Islet precursor cell (in vitro differentiated cells): ENCODE measurements around the gene SMIM13.

ENCODE experiments used
- DNase-seq: peaks from one replicate; pipeline ENCODE4 v3.0.0-alpha.2; 2018

SMIM13 gene

GRCh38 chr6:11093626-11094410, at the start of gene SMIM13:
Gene SMIM13, plus strand, starts transcription at chr6:11093834. Its CDS starts 480 bp downstream, at chr6:11094314.
- peak; percentile 99 for DNase-seq

DNA sequence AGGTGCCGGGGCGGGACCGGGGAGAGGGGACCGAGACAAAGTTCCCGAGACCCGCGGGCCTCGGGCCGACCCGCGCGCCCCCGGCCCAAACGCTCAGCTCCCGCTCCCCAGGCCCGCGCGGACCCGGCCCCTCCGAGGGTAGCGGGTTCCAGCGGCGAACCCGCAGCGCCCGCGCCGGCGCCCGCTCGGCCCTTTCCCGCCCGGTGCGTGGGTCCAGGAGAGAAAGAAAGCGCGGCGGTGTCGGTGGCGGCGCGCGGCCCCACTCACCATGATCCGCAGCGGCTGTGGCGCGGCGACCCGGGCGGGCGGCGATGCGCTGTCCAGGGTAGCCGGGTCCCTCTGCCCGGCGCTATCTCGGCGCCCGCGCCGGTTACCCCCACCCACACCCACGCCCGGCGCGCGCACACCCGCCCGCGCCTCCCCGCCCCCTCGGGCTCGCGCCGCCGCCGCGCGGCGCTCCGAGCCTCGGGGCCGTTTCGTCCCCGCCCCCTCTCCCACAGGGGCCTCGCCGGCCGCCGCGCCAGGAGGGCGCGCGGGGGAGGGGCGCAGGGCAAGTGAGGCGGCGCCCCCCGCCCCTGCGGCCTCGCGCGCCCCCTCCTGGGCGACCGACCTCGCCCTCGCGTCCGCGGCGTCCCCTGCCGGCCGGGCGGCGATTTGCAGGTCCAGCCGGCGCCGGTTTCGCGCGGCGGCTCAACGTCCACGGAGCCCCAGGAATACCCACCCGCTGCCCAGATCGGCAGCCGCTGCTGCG, 49.5 kb upstream of the SMIM13 start, which contains the start of gene ELOVL2:
ELOVL2 (minus strand) TSS at position 345 of the 751 bp plus-strand sequence; CDS start at position 270, 75 bp downstream.
- peak; percentile 77 for DNase-seq

- DNase-seq, result no peak
Measured at GRCh38 chr6:11044712-11045167, 48.9 kb upstream of the SMIM13 start.

DNA sequence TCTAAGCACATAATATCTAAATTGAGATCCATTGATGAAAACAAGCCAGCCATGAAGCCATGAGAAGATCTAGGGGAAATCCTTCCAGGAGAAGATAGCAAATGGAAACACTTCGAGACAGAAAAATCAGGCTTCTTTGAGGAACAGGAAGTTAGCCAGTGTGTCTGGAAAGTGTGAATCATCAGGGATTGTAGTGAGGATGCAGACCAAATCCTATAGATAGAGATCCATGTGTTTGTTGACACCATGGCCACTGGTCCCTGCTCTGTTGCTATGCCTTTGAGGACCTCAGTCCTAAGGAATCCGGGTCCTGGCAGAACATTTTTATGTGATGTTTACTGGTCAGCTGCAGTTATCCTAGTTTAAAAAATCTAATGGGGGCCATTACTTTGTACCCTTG, 42.9 kb upstream of the SMIM13 start:
- peak; percentile 82 for DNase-seq

GRCh38 chr6:11053307-11053706, 40.3 kb upstream of the SMIM13 start:
- no peak for DNase-seq

DNA sequence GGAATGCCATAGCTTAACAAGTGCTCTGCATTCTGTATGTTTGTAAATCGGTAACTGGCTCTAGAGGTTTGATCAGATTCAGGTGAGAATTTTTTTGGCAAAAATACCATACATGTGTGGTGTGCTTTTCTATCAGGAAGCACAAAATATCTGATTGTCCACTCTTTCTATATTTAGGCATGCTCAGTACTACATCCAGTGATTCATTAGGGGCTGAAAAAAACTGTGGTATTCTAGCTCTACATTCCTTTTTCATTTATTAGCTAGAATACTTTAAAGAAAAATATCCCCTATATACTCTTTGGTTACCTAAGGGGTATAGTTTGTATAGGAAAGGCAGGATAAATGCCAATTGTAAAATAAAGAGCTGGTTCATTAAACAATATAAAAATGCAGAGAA, 38.9 kb upstream of the SMIM13 start:
- DNase-seq, result no peak

- no peak for DNase-seq
Measured at GRCh38 chr6:11055127-11055627, 38.5 kb upstream of the SMIM13 start.

- no peak for DNase-seq
Measured at GRCh38 chr6:11056871-11057270, 36.8 kb upstream of the SMIM13 start.

GRCh38 chr6:11058406-11058805, 35.2 kb upstream of the SMIM13 start:
- DNase-seq, result no peak

DNA sequence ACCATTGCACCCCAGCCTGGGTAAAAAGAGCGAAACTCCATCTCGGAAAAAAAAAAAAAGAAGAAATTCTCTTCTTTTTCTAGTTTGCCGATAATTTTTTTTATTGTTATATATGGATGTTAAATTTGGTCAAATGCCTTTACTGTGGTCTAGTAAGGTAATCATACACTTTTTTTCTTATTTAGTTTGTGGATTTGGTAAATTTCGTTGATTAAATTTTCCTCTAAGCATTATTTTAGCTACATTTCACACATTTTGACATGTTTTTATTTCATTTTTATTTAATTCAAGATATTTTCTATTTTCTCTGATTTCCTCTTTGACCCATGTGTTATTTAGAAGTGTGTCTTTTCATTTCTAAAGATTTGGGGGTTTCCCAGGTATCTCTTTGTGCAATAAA, 31.6 kb upstream of the SMIM13 start:
- no peak for DNase-seq

DNA sequence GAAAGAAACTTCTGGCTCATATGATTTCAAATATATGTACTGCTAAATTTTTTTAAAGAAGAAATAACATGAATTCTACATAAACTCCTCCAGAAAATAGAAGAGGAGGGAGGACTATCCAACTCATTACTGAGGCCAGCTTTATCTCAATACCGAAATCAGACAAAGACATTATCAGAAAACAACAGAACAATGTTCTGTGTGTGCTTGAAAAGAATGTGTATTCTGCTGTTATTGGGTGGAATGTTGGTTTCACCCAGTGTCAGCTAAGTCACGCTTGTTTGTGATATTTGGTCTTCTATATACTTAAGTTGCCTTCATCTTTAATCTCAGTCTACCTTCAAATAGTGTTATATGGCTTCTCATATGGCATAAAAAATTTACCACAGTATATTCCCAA, 30.9 kb upstream of the SMIM13 start:
- DNase-seq, result no peak

DNA sequence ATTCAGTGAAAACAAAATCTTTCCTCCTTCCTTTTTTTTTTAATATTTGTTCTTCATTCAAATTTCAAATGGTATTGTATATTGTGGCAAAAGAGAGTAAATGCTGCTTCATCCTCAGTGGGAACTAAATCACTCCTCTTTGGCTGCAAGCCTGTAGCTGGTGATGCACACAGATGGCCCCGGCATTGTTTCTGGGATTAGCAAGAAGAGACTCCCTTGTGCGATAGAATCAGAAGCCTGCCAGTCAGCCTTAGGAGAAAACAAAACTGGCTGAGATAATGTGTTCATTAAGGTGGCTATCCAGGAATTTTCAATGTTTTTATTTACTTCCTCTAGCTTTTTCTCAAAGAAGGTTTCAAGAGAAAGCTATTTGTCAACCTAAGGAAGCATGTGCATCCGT, 28.8 kb upstream of the SMIM13 start:
- DNase-seq, result no peak

DNA sequence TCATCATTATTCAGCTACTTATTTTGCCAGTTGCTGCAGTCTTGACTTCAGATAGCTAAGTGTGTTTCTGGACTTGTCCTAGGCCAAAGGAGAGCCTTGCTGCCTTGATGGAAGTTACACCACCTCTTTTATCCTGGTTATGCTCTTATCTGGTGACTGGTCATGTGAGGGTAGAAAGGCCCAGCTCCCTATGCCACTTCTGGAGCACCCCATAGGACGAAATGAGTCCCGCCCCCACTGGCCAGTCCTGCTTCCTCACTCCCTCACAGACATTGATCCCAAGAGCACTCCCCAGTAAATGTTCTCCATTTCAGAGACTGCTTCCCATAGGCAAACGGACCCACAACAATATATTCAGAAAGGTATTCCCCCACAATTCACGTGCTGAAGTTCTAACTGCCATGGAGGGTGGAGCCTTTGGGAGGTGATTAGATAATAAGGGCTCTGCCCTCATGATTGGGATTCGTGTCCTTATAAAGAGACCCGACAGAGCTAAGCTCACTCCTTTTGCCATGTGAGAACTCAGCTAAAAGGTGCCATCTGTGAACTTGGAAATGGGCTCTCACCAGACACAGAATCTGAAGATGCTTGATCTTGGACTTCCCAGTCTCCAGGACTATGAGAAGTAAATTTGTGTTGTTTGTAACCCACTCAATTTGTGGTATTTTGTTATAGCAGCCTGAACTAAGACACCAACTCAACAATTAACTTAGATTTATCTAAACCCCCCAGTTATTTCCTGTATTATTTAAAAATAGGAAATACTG, 28.0 kb upstream of the SMIM13 start:
- DNase-seq, result no peak

DNA sequence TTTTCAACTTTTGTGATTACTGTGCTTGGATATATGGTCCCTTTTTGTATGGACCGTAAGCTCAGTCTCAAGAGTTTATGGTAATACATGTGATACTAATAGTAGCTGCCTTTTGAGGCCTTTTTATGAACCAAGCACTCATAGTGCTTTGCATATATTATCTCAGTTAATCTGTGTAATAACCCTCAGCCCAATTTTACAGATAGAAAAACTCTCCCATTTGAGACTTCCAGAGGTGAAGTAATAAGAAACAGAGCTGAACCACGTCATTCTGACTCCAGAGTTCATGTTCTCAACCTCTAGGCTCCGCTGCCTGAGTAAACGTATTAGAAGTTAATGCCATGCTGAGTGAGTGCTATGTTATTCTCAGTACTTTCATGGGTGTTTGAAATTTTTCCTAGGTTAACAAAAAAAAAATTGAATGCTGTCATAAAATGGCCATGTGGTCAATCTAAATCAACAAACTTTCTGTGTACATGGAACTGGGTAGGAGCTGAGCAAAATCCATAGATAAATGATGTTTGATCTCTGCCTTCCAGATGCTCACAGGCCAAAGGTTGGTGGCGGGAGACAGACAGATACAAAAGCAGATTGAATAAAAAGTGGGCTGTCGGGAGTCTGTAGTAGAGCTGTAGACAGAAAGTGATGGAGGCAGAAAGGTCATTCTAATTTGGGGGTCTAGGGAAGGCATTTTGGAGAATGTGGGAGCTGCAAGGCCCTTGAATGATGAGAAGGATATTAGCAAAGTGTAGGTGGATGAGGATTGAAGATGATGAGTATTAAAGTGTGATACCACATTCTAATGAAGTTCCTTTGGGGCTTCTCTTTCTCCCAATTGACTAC, 26.9 kb upstream of the SMIM13 start:
- DNase-seq, result no peak

- DNase-seq, result no peak
Measured at GRCh38 chr6:11067348-11067747, 26.3 kb upstream of the SMIM13 start.

DNA sequence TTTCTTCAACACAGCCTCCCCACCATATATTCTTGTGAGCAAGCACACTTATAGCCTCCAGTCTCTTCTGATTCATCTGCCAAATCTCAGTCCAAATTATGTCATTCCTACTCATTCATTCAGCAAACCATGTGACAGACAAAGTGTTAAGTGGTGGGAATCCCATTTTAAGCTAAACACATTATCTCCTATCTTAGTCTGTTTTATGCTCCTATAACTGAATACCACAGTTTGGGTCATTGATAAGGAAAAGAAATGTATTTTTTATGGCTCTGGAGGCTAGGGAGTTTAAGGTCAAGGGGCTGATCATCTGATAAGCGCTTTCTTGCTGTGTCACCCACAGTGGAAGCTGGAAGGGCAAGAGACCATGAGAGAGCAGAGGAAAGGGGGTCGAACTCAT, 23.9 kb upstream of the SMIM13 start:
- no peak for DNase-seq

GRCh38 chr6:11072101-11072500, 21.5 kb upstream of the SMIM13 start:
- no peak for DNase-seq

GRCh38 chr6:11076540-11076939, 17.1 kb upstream of the SMIM13 start:
- no peak for DNase-seq

- DNase-seq, result no peak
Measured at GRCh38 chr6:11078266-11078665, 15.4 kb upstream of the SMIM13 start.

- no peak for DNase-seq
Measured at GRCh38 chr6:11080296-11080695, 13.3 kb upstream of the SMIM13 start.

DNA sequence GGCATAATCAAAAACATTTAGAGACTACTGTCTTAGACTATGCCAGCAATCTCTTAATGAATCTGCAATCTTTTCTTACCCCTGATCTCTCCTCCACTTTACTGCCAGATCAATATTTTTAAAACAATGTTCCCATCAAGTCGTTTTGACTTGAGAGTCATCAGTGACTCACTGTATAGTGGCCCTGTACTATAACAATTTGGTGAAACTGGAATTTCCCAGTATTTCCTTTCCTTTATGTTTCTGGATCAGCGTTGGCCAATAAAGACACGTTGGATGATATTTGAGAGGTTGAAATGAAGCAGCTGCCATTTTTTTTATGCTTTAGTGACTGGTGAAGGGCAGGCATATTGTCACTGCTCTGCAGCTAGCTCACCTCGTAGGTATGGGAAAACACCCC, 10.1 kb upstream of the SMIM13 start:
- no peak for DNase-seq

- no peak for DNase-seq
Measured at GRCh38 chr6:11083956-11084355, 9.7 kb upstream of the SMIM13 start.
